Parathyroid adenoma (tissue), 2 donors: ENCODE results near the gene UBE2Q1.

Experiments used
- H2AFZ ChIP-seq: fragments of 300-600 bp; sonication (generic); one replicate; pipeline ENCODE4 v1.7.0; 2017; ENCODE audit warnings: antibody characterized with exemption, mild to moderate bottlenecking
- H3K27ac ChIP-seq: fragments of 300-600 bp; sonication (generic); one replicate; pipeline ENCODE4 v1.7.0; 2017
- H3K27me3 ChIP-seq: fragments of 300-600 bp; sonication (generic); one replicate; pipeline ENCODE4 v1.7.0; 2017; ENCODE audit warnings: low read length; ENCODE audit not compliant: control insufficient read depth, insufficient read depth
- H3K36me3 ChIP-seq: fragments of 300-600 bp; sonication (generic); one replicate; pipeline ENCODE4 v1.7.0; 2017; ENCODE audit warnings: low read length; ENCODE audit not compliant: control insufficient read depth, insufficient read depth
- H3K4me1 ChIP-seq: fragments of 300-600 bp; sonication (generic); one replicate; pipeline ENCODE4 v1.7.0; 2017; ENCODE audit warnings: control low read depth
- H3K4me2 ChIP-seq: fragments of 300-600 bp; sonication (generic); one replicate; pipeline ENCODE4 v1.7.0; 2017; ENCODE audit warnings: low read length
- H3K4me3 ChIP-seq: fragments of 300-600 bp; sonication (generic); one replicate; pipeline ENCODE4 v1.7.0; 2017; ENCODE audit warnings: low read depth, low read length
- H3K79me2 ChIP-seq: fragments of 300-600 bp; sonication (generic); one replicate; pipeline ENCODE4 v1.7.0; 2017; ENCODE audit warnings: control low read depth
- H3K9ac ChIP-seq: fragments of 300-600 bp; sonication (generic); one replicate; pipeline ENCODE4 v1.7.0; 2017; ENCODE audit warnings: mild to moderate bottlenecking
- H3K9me3 ChIP-seq: fragments of 300-600 bp; sonication (generic); one replicate; pipeline ENCODE4 v1.7.0; 2017; ENCODE audit warnings: low read length; ENCODE audit not compliant: control insufficient read depth
- TF ChIP-seq, protein P1 (sequence below): fragments of 300-600 bp; sonication (generic); IDR thresholded peaks from one replicate; pipeline ENCODE4 v1.7.0; 2017; ENCODE audit warnings: antibody characterized with exemption, mild to moderate bottlenecking
- donor health status: primary hyperparathyroidism.

UBE2Q1 gene

GRCh38 chr1:154553056-154554030 lies 5.1 kb downstream of the UBE2Q1 start:
- Histone ChIP-seq H3K79me2 (no peaks in the 10 kb centered on the region), H3K9me3 (no peaks in the 10 kb centered on the region), H3K4me3 (no peak overlapping the region), H3K27ac (no peak overlapping the region), H3K4me1 (peaks cover 3% of the 10 kb centered on the region), H3K4me2 (no peak overlapping the region), H3K27me3 (no peaks in the 10 kb centered on the region), H3K36me3 (no peaks in the 10 kb centered on the region), H3K9ac (no peak overlapping the region), H2AFZ (no peak overlapping the region)
- TF ChIP-seq, protein P1, sequence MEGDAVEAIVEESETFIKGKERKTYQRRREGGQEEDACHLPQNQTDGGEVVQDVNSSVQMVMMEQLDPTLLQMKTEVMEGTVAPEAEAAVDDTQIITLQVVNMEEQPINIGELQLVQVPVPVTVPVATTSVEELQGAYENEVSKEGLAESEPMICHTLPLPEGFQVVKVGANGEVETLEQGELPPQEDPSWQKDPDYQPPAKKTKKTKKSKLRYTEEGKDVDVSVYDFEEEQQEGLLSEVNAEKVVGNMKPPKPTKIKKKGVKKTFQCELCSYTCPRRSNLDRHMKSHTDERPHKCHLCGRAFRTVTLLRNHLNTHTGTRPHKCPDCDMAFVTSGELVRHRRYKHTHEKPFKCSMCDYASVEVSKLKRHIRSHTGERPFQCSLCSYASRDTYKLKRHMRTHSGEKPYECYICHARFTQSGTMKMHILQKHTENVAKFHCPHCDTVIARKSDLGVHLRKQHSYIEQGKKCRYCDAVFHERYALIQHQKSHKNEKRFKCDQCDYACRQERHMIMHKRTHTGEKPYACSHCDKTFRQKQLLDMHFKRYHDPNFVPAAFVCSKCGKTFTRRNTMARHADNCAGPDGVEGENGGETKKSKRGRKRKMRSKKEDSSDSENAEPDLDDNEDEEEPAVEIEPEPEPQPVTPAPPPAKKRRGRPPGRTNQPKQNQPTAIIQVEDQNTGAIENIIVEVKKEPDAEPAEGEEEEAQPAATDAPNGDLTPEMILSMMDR = no peak

DNA sequence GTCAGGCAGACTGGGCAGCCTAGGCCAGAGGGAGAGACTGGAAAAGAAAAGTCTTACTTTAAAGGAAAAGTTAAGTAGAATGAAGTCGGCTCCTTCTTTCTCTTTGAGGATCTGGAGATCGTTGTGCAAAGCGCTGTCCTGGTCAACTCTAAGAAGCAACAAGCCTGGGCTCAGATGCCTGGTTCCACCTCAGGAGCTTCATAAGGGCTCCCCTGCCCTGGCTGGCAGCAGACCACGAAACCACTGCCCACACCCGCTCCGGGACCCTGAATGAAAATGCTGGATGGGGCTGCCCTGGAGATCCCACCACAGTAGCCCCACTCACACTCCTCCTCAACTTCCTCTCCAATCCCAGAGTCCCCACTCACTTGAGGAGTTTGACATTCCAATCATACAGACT lies 6.4 kb downstream of the UBE2Q1 start:
- H3K36me3 ChIP-seq = no peaks in the 10 kb centered on the region

DNA sequence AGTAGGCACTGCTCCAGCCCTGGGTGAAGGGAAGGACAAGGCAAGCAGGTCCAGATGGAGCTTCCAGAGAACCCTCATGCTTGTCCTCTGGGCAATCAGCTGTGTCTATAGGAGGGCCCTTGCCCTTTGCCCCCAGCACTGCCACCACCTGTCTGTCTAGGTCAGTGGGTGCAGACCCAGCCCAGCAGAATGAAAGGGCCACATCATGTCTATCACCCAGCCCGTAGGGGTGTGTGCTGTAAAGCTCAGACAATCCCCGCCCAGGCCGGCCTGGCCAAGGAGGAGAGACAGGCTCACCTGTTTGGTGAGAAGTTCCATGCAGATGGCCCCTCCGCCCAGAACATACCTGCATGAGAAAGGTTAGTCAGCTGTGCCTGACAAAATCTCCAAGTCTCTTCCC lies 7.0 kb downstream of the UBE2Q1 start:
- Histone ChIP-seq H2AFZ (no peak overlapping the region), H3K4me2 (no peak overlapping the region), H3K27me3 (no peaks in the 10 kb centered on the region), H3K79me2 (no peaks in the 10 kb centered on the region), H3K4me3 (no peak overlapping the region), H3K27ac (no peak overlapping the region), H3K9me3 (no peaks in the 10 kb centered on the region), H3K36me3 (no peaks in the 10 kb centered on the region), H3K4me1 (no peaks in the 10 kb centered on the region), H3K9ac (no peak overlapping the region)
- TF ChIP-seq, protein P1 = no peak

More for the DNA sequence above, 6.4 kb downstream of the UBE2Q1 start:
- H3K4me1 ChIP-seq = peaks cover under 1% of the 10 kb centered on the region
- TF ChIP-seq, protein P1 = no peak
- no peaks in the 10 kb centered on the region for H3K27me3 ChIP-seq
- no peaks in the 10 kb centered on the region for H3K9me3 ChIP-seq
- H2AFZ ChIP-seq = no peak overlapping the region
- no peak overlapping the region for H3K4me3 ChIP-seq
- no peaks in the 10 kb centered on the region for H3K79me2 ChIP-seq
- H3K9ac ChIP-seq = no peak overlapping the region
- no peak overlapping the region for H3K27ac ChIP-seq
- no peak overlapping the region for H3K4me2 ChIP-seq

DNA sequence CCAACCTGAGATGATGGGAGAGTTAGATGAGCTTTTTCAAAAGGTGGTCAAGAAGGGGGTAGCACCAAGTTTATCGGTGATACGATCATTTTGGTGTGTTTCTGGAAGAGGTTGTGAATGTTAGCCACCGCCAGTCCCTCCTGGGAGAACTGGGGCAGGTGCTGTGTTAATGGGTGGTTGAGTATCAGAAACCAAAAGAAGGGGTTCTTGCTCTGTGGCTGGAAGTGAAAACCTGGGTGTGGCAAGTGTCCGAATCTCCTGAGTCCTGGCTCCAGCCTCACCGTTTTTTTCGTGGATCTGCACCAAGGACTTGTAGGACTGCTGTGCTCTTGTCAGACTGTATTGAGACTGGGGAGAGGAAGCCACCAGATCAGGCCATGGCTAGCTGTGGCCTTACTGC lies 7.8 kb downstream of the UBE2Q1 start:
- no peak overlapping the region for H3K4me2 ChIP-seq
- no peak overlapping the region for H3K4me3 ChIP-seq
- H2AFZ ChIP-seq = no peak overlapping the region
- H3K4me1 ChIP-seq = no peaks in the 10 kb centered on the region
- TF ChIP-seq, protein P1 = no peak
- H3K27me3 ChIP-seq = no peaks in the 10 kb centered on the region
- H3K27ac ChIP-seq = no peak overlapping the region
- no peaks in the 10 kb centered on the region for H3K9me3 ChIP-seq
- no peaks in the 10 kb centered on the region for H3K79me2 ChIP-seq
- no peak overlapping the region for H3K9ac ChIP-seq
- H3K36me3 ChIP-seq = no peaks in the 10 kb centered on the region
